CD4-positive, alpha-beta T cell (primary cell): ENCODE results near the gene FAM222B. TPM values are rescaled to one million over a fixed set of nuclear protein-coding genes. Genes with fewer than 3 reads are reported as not detected.
A peak's percentile ranks its signal among the peaks of the same experiment; 100 is the strongest.

Experiments
- ATAC-seq: fragments of 200-7000 bp; cut with Tn5 transposase; one replicate; pipeline ENCODE4 v1.10.0; 2022; ENCODE audit warnings: mild to moderate bottlenecking; ENCODE audit not compliant: poor library complexity
- CTCF ChIA-PET: fragments of 350-600 bp; sonication (Branson Sonifier 250); formaldehyde crosslinking; loops from one replicate; lab custom pipeline; 2021; ENCODE audit warnings: antibody characterized with exemption, inconsistent platforms; lab: Charles Lee
- POLR2A ChIA-PET: fragments of 350-600 bp; sonication (Branson Sonifier 250); formaldehyde crosslinking; loops from one replicate; lab custom pipeline; 2021; ENCODE audit warnings: antibody characterized with exemption, inconsistent platforms; lab: Charles Lee
- DNase-seq, 14 experiments: peaks; one replicate each; pipeline ENCODE4 v3.0.0-alpha.2; 2013 to 2020; ENCODE audit warnings: mixed read lengths in 2 of 14
- H3K27ac ChIP-seq, 2 donors: one replicate each; pipeline versions ENCODE4 v1.5.1 to v1.7.0; 2013; ENCODE audit warnings: low read length in 2 of 2, low read depth in 1 of 2, mild to moderate bottlenecking in 1 of 2
- H3K27me3 ChIP-seq, 2 experiments: 1 replicate in 1 of 2; 2 replicates in 1 of 2; pipeline versions ENCODE4 v1.6.1 to v1.7.0; 2013; ENCODE audit warnings: low read length in 2 of 2, control low read depth in 1 of 2, mild to moderate bottlenecking in 1 of 2, moderate library complexity in 1 of 2; ENCODE audit not compliant: insufficient read depth in 2 of 2, control insufficient read depth in 1 of 2
- H3K36me3 ChIP-seq: one replicate; pipeline ENCODE4 v1.6.1; 2013; ENCODE audit warnings: low read length, control low read depth; ENCODE audit not compliant: insufficient read depth
- H3K4me1 ChIP-seq: one replicate; pipeline ENCODE4 v1.6.1; 2013; ENCODE audit warnings: low read length, control low read depth; ENCODE audit not compliant: insufficient read depth
- H3K4me3 ChIP-seq: one replicate; pipeline ENCODE4 v1.5.1; 2013; ENCODE audit warnings: mild to moderate bottlenecking, low read length, moderate library complexity
- H3K9me3 ChIP-seq, 2 experiments: 1 replicate in 1 of 2; 2 replicates in 1 of 2; pipeline versions ENCODE4 v1.6.1 to v1.7.0; 2013; ENCODE audit warnings: low read length in 2 of 2, mild to moderate bottlenecking in 2 of 2, control low read depth in 1 of 2, moderate library complexity in 1 of 2; ENCODE audit not compliant: control insufficient read depth in 1 of 2, insufficient read depth in 1 of 2
- H3K27ac Mint-ChIP-seq: one replicate; pipeline ENCODE4 v1.8.0; 2020; ENCODE audit warnings: mixed read lengths
- H3K27me3 Mint-ChIP-seq: one replicate; pipeline ENCODE4 v1.8.0; 2021; ENCODE audit warnings: mixed read lengths
- H3K36me3 Mint-ChIP-seq: one replicate; pipeline ENCODE4 v1.8.0; 2021; ENCODE audit warnings: low read depth, mixed read lengths
- H3K4me1 Mint-ChIP-seq: one replicate; pipeline ENCODE4 v1.8.0; 2021; ENCODE audit warnings: low read depth, mixed read lengths
- H3K4me3 Mint-ChIP-seq: one replicate; pipeline ENCODE4 v1.8.0; 2020; ENCODE audit warnings: mild to moderate bottlenecking, mixed read lengths
- H3K9me3 Mint-ChIP-seq: one replicate; pipeline ENCODE4 v1.8.0; 2020; ENCODE audit warnings: mixed read lengths
- CTCF ChIP-seq: fragments of 200-600 bp; IDR thresholded peaks from one replicate; pipeline ENCODE4 v1.8.0; 2022; ENCODE audit warnings: antibody characterized with exemption, mild to moderate bottlenecking
- intact Hi-C, 2 experiments: fragments of 100-400 bp; cut with DNase I in 1 of 2; cut with micrococcal nuclease in 1 of 2; formaldehyde crosslinking; loops; one replicate each; pipeline versions ENCODE4 v1.15.1 to v1.9.0; 2023 to 2025; cut with DNase I, micrococcal nuclease
- total RNA-seq, 174 experiments: library from RNA in 2 of 174; stranded (reverse) in 2 of 174; gene quantifications; one replicate each; pipeline ENCODE4 v1.2.3 and lab custom pipeline; 2021 to 2026

The FAM222B gene
- total RNA-seq, 2 experiments from 2014 or later, result 17.3 to 17.5 TPM

DNA sequence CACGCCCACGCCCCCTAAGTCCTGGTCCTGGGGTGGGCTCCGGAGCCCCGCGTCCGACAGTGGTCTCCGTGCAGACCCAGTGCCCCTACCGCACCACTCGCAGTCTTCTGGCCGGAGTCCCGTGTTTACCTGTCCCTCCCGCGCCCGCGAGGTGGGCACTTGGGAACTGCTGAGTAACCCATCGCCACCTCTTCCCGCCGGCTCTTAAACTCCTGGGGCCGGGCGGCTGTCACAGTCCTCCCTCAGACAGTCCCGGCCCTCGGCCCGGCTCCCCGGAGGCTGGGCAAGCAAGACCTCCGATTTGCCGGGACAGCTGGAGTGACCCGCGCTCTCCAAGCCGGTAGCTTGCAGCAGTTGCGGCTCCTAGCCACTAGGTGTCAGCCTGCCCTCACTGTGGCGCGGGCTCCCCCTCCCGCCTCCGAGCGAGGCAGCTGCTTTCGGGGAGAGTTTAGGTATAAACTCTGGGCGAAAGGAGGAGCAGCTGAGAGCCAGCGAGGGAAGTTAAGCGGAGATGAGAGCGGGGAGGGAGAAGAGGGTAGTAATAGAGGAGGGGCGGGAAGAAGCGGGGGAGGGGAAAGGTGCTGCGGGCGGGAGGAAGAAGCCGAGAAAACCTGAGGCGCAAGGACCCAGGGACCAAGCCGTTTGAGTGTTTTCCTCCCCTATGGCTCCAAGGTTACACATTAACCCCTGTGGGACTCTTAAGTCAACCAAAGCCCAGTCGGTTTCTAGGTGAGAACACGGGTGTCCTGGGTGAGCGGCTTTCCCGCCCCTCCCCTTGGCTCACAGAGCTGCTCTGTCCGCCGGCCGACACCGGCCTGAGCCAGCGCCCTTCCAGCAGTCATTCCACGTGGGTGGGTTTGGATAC, 115.7 kb downstream of the FAM222B start:
- H3K36me3 Mint-ChIP-seq, result peaks cover 48% of the 10 kb centered on the region
- ChIA-PET CTCF (interaction anchor here (0.5 to 10.8 kb wide), 43 partner anchors 9 to 693 kb away, joined by 3 to 373 read pairs (median 5); partner anchors contain the start of genes BLTP2, DHRS13, FAM222B and FLOT2), POLR2A (interaction anchor here (0.6 to 6.5 kb wide), 27 partner anchors 7 to 567 kb away, joined by 3 to 268 read pairs (median 6); partner anchors contain the start of genes BLTP2, DHRS13, FAM222B and FLOT2)
- no peaks in the 10 kb centered on the region for H3K9me3 Mint-ChIP-seq
- H3K9me3 ChIP-seq, result no peaks in the 10 kb centered on the region
- DNase-seq (peak; percentile 82 to 94 (median 86)), ATAC-seq (peak; percentile 43)
- peaks cover 34% of the 10 kb centered on the region for H3K36me3 ChIP-seq
- H3K4me1 Mint-ChIP-seq, result peaks cover 62% of the 10 kb centered on the region
- peak overlapping the region; percentile 99 to 100 for H3K27ac ChIP-seq
- H3K4me3 Mint-ChIP-seq, result peak overlapping the region; percentile 98
- H3K27me3 Mint-ChIP-seq, result no peaks in the 10 kb centered on the region
- peaks cover 62% of the 10 kb centered on the region for H3K4me1 ChIP-seq
- intact Hi-C loops, result loop anchor here (1.0 to 5.0 kb wide), 10 partner anchors 17 to 390 kb away; partner anchors contain the start of genes BLTP2 (in 1 of the 2), DHRS13 (in 1 of the 2) and TRAF4 (in 1 of the 2)
- peak overlapping the region; percentile 75 for H3K4me3 ChIP-seq
- H3K27me3 ChIP-seq, result no peaks in the 10 kb centered on the region
- peak; percentile 99 for TF ChIP-seq CTCF
- H3K27ac Mint-ChIP-seq, result peak overlapping the region; percentile 100

GRCh38 chr17:28726226-28726626, 116.4 kb downstream of the FAM222B start, which contains the start of gene TLCD1:
Gene TLCD1 (minus strand): TSS chr17:28726233. CDS start chr17:28726097, 136 bp downstream.
- H3K4me1 Mint-ChIP-seq, result peaks cover 66% of the 10 kb centered on the region
- H3K27ac Mint-ChIP-seq, result peak within 1 kb of the TSS; percentile 100
- intact Hi-C loops, result loop anchor here (2.0 to 5.0 kb wide), 7 partner anchors 36 to 391 kb away; partner anchors contain the start of gene BLTP2 (in 1 of the 2)

More at GRCh38 chr17:28726226-28726626, 116.4 kb downstream of the FAM222B start, which contains the start of gene TLCD1:
- Histone ChIP-seq H3K4me1 (peaks cover 68% of the 10 kb centered on the region), H3K27ac (peak within 1 kb of the TSS; percentile 99 to 100), H3K9me3 (no peaks in the 10 kb centered on the region), H3K27me3 (no peaks in the 10 kb centered on the region), H3K36me3 (peaks cover 40% of the 10 kb centered on the region), H3K4me3 (peak within 1 kb of the TSS; percentile 75)
- peak within 1 kb of the TSS; percentile 98 for H3K4me3 Mint-ChIP-seq
- peak; percentile 32 to 84 (median 56) for DNase-seq
- no peak for ATAC-seq
- CTCF ChIA-PET, result interaction anchor here (0.6 to 10.8 kb wide), 40 partner anchors 9 to 419 kb away, joined by 3 to 373 read pairs (median 4); partner anchors contain the start of genes BLTP2, DHRS13, FAM222B and FLOT2
- no peaks in the 10 kb centered on the region for H3K9me3 Mint-ChIP-seq
- H3K27me3 Mint-ChIP-seq, result no peaks in the 10 kb centered on the region
- POLR2A ChIA-PET, result interaction anchor here (0.6 to 6.5 kb wide), 24 partner anchors 10 to 568 kb away, joined by 3 to 268 read pairs (median 6); partner anchors contain the start of genes BLTP2, DHRS13, FAM222B and FLOT2
- TF ChIP-seq CTCF, result no peak
- peaks cover 54% of the 10 kb centered on the region for H3K36me3 Mint-ChIP-seq
